CD4-positive, alpha-beta memory T cell (primary cell): Measurements from ENCODE around the gene FETUB. TPM values are rescaled to one million over a fixed set of nuclear protein-coding genes. Genes with fewer than 3 reads are reported as not detected.

Experiments used
- CTCF ChIA-PET: fragments of 350-600 bp; sonication (Branson Sonifier 250); formaldehyde crosslinking; loops from one replicate; lab custom pipeline; 2021; ENCODE audit warnings: inconsistent platforms; ENCODE audit not compliant: partially characterized antibody; lab: Charles Lee
- POLR2A ChIA-PET: fragments of 350-600 bp; sonication (Branson Sonifier 250); formaldehyde crosslinking; loops from one replicate; lab custom pipeline; 2021; ENCODE audit not compliant: partially characterized antibody; lab: Charles Lee
- DNase-seq, 5 donors: peaks; one replicate each; pipeline versions ENCODE4 v3.0.0 to v3.0.0-alpha.2; 2020 to 2022; ENCODE audit warnings: mixed read lengths in 1 of 5
- H3K27ac ChIP-seq: one replicate; pipeline ENCODE4 v1.7.0; 2013; ENCODE audit warnings: low read depth, low read length
- H3K27me3 ChIP-seq: 2 replicates; pipeline ENCODE4 v1.7.0; 2013; ENCODE audit warnings: mild to moderate bottlenecking, low read length, moderate library complexity; ENCODE audit not compliant: insufficient read depth
- H3K36me3 ChIP-seq: 2 replicates; pipeline ENCODE4 v1.7.0; 2013; ENCODE audit warnings: mild to moderate bottlenecking, low read length, moderate library complexity; ENCODE audit not compliant: insufficient read depth
- H3K4me1 ChIP-seq: 2 replicates; pipeline ENCODE4 v1.7.0; 2013; ENCODE audit warnings: mild to moderate bottlenecking, low read length, moderate library complexity; ENCODE audit not compliant: insufficient read depth
- H3K4me3 ChIP-seq, 2 donors: one replicate each; pipeline ENCODE4 v1.7.0; 2013; ENCODE audit warnings: low read length in 2 of 2, mild to moderate bottlenecking in 1 of 2
- H3K9me3 ChIP-seq, 2 donors: one replicate each; pipeline ENCODE4 v1.7.0; 2013; ENCODE audit warnings: low read length in 2 of 2, control low read depth in 1 of 2; ENCODE audit not compliant: control insufficient read depth in 1 of 2
- H3K27ac Mint-ChIP-seq, 7 donors: one replicate each; pipeline ENCODE4 v1.8.0; 2020 to 2021; ENCODE audit warnings: mixed read lengths in 7 of 7, mild to moderate bottlenecking in 6 of 7, inconsistent platforms in 3 of 7, moderate library complexity in 3 of 7
- H3K27me3 Mint-ChIP-seq, 2 donors: one replicate each; pipeline ENCODE4 v1.8.0; 2020 to 2021; ENCODE audit warnings: mixed read lengths in 2 of 2
- H3K36me3 Mint-ChIP-seq, 2 donors: one replicate each; pipeline ENCODE4 v1.8.0; 2020 to 2021; ENCODE audit warnings: mixed read lengths in 2 of 2, inconsistent platforms in 1 of 2, mild to moderate bottlenecking in 1 of 2
- H3K4me1 Mint-ChIP-seq, 4 donors: one replicate each; pipeline ENCODE4 v1.8.0; 2020 to 2021; ENCODE audit warnings: mixed read lengths in 4 of 4, mild to moderate bottlenecking in 1 of 4
- H3K4me3 Mint-ChIP-seq, 8 donors: one replicate each; pipeline ENCODE4 v1.8.0; 2020 to 2021; ENCODE audit warnings: mixed read lengths in 8 of 8, mild to moderate bottlenecking in 7 of 8, moderate library complexity in 6 of 8, inconsistent platforms in 3 of 8
- H3K9me3 Mint-ChIP-seq, 8 donors: one replicate each; pipeline ENCODE4 v1.8.0; 2020 to 2021; ENCODE audit warnings: mixed read lengths in 8 of 8, mild to moderate bottlenecking in 5 of 8, inconsistent platforms in 3 of 8, moderate library complexity in 1 of 8
- intact Hi-C: fragments of 100-400 bp; cut with micrococcal nuclease; formaldehyde crosslinking; loops from one replicate; pipeline ENCODE4 v1.15.1; 2023
- polyA plus RNA-seq, 2 donors: library from polyadenylated mRNA; unstranded; fragments of 300-500 nt; fragmentation: Illumina TruSeq; gene quantifications; one replicate each; pipeline ENCODE4 v1.2.3, GENCODE V29; 2021
- total RNA-seq, 2 experiments: library from RNA; stranded (reverse); gene quantifications; one replicate each; pipeline ENCODE4 v1.2.3, GENCODE V29; 2021

FETUB gene
- total RNA-seq, result not detected
- polyA plus RNA-seq, result not detected

DNA sequence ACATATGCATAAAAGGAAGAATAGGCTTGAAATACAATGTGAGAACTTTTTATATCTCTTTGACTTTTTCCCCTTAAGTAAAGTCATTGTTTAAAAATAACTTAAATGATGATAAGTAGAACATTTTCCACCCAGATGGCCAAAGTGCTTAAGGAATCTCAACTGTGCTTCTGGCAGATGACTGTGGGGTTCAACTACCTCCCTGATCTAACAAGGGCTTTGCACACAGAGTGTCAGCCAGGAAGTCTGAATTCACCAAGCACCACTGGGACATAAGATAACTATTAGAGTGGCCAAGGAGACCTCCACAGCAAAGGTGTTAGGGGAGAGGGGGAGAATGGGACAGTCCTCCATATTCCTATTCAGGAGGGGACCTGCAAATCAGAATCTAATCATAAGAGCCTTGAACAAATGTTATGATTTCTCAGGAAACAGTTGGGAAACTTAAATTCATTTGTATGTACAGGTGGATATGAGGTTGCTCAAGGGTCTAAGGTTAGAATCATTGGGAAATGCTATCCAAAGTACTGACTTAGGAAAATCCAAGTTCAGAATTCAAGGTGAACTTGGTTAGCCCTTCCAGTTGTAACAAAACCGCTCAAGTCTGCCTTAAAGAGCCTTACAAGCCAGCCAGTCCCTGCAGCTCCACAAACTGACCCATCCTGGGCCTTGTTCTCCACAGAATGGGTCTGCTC is at the start of gene FETUB:
Gene FETUB, plus strand, starts transcription at position 622 of the 695 bp plus-strand sequence. Its CDS starts 62 bp downstream, at position 684.
- POLR2A ChIA-PET, result no interaction called here
- no peaks in the 10 kb centered on the region for H3K36me3 ChIP-seq

GRCh38 chr3:186590580-186591295 is 49.5 kb upstream of the FETUB start:
- intact Hi-C loops, result loop anchor here (1.0 to 2.0 kb wide), 2 partner anchors 20 to 27 kb away; partner anchors contain the start of gene DNAJB11
- Histone ChIP-seq H3K36me3 (no peaks in the 10 kb centered on the region), H3K27me3 (no peaks in the 10 kb centered on the region), H3K4me3 (no peak overlapping the region), H3K4me1 (peaks cover 14% of the 10 kb centered on the region), H3K27ac (no peak overlapping the region), H3K9me3 (no peaks in the 10 kb centered on the region)
- POLR2A ChIA-PET, result interaction anchor here (0.7 to 2.3 kb wide), 7 partner anchors 19 to 653 kb away, joined by 3 to 7 read pairs (median 3); partner anchors contain the start of genes DNAJB11, EIF4A2, TBCCD1 and TRA2B
- Mint-ChIP-seq H3K4me1 (peaks cover 7 to 23% (median 16%) of the 10 kb centered on the region in 4 donors), H3K9me3 (no peaks in the 10 kb centered on the region), H3K27ac (peak overlapping the region in 2 of 7 donors; percentile 12 to 28), H3K27me3 (no peaks in the 10 kb centered on the region), H3K4me3 (peak overlapping the region in 1 of 8 donors; percentile 37), H3K36me3 (peaks cover 3 to 10% of the 10 kb centered on the region in 2 donors)
- DNase-seq, result no peak
- CTCF ChIA-PET, result interaction anchor here (0.8 to 24.2 kb wide), 4 partner anchors 10 to 608 kb away, joined by 3 to 255 read pairs (median 4); partner anchors contain the start of gene AHSG

More for the DNA sequence above, at the start of gene FETUB:
- Histone ChIP-seq H3K27me3 (no peaks in the 10 kb centered on the region), H3K4me3 (no peak within 1 kb of the TSS), H3K9me3 (no peaks in the 10 kb centered on the region), H3K4me1 (no peaks in the 10 kb centered on the region), H3K27ac (no peak within 1 kb of the TSS)
- Mint-ChIP-seq H3K27me3 (peaks cover 16 to 23% of the 10 kb centered on the region in 2 donors), H3K36me3 (no peaks in the 10 kb centered on the region), H3K4me3 (no peak within 1 kb of the TSS), H3K4me1 (no peaks in the 10 kb centered on the region), H3K9me3 (no peaks in the 10 kb centered on the region), H3K27ac (no peak within 1 kb of the TSS)
- no peak for DNase-seq
- intact Hi-C loops, result no loop called here
- CTCF ChIA-PET, result no interaction called here

- no peak for DNase-seq
- no peak overlapping the region for H3K4me3 Mint-ChIP-seq
These were observed 47.5 kb upstream of the FETUB start for GRCh38 chr3:186592682-186593081.

GRCh38 chr3:186593862-186594261 is 46.3 kb upstream of the FETUB start:
- no peaks in the 10 kb centered on the region for H3K9me3 ChIP-seq
- ChIA-PET CTCF (interaction anchor here (24.2 kb wide), 1 partner anchor 19 kb away, joined by 255 read pairs; the partner anchor contains the start of gene AHSG), POLR2A (no interaction called here)
- Mint-ChIP-seq H3K4me3 (no peak overlapping the region), H3K27me3 (peaks cover 0 to 2% of the 10 kb centered on the region in 2 donors), H3K4me1 (peaks cover 7 to 21% (median 15%) of the 10 kb centered on the region in 4 donors), H3K27ac (no peak overlapping the region), H3K36me3 (no peaks in the 10 kb centered on the region), H3K9me3 (no peaks in the 10 kb centered on the region)
- no peaks in the 10 kb centered on the region for H3K27me3 ChIP-seq
- H3K36me3 ChIP-seq, result no peaks in the 10 kb centered on the region
- H3K4me3 ChIP-seq, result no peak overlapping the region
- H3K4me1 ChIP-seq, result peaks cover 14% of the 10 kb centered on the region
- no peak for DNase-seq
- no peak overlapping the region for H3K27ac ChIP-seq
- intact Hi-C loops, result no loop called here

More at GRCh38 chr3:186592682-186593081, 47.5 kb upstream of the FETUB start:
- ChIA-PET CTCF (interaction anchor here (24.2 kb wide), 1 partner anchor 20 kb away, joined by 255 read pairs; the partner anchor contains the start of gene AHSG), POLR2A (no interaction called here)
- Histone ChIP-seq H3K27me3 (no peaks in the 10 kb centered on the region), H3K36me3 (no peaks in the 10 kb centered on the region), H3K27ac (no peak overlapping the region), H3K4me3 (no peak overlapping the region), H3K9me3 (no peaks in the 10 kb centered on the region), H3K4me1 (peaks cover 14% of the 10 kb centered on the region)
- H3K9me3 Mint-ChIP-seq, result no peaks in the 10 kb centered on the region
- H3K4me1 Mint-ChIP-seq, result peaks cover 7 to 23% (median 16%) of the 10 kb centered on the region in 4 donors
- no peaks in the 10 kb centered on the region for H3K36me3 Mint-ChIP-seq
- no peak overlapping the region for H3K27ac Mint-ChIP-seq
- intact Hi-C loops, result no loop called here
- peaks cover 0 to 2% of the 10 kb centered on the region in 2 donors for H3K27me3 Mint-ChIP-seq

- Mint-ChIP-seq H3K4me1 (peaks cover 7 to 16% (median 12%) of the 10 kb centered on the region in 4 donors), H3K27me3 (peaks cover 0 to 2% of the 10 kb centered on the region in 2 donors), H3K36me3 (no peaks in the 10 kb centered on the region), H3K27ac (no peak overlapping the region), H3K4me3 (no peak overlapping the region), H3K9me3 (no peaks in the 10 kb centered on the region)
- Histone ChIP-seq H3K4me1 (peaks cover 11% of the 10 kb centered on the region), H3K36me3 (no peaks in the 10 kb centered on the region), H3K4me3 (no peak overlapping the region), H3K27ac (no peak overlapping the region), H3K9me3 (no peaks in the 10 kb centered on the region), H3K27me3 (no peaks in the 10 kb centered on the region)
- ChIA-PET CTCF (interaction anchor here (24.2 kb wide), 1 partner anchor 18 kb away, joined by 255 read pairs; the partner anchor contains the start of gene AHSG), POLR2A (no interaction called here)
- no peak for DNase-seq
- intact Hi-C loops, result no loop called here
These were observed 45.5 kb upstream of the FETUB start for GRCh38 chr3:186594591-186595113.

- H3K4me3 Mint-ChIP-seq, result peak overlapping the region in 1 of 8 donors; percentile 30
- CTCF ChIA-PET, result interaction anchor here (24.2 kb wide), 1 partner anchor 16 kb away, joined by 255 read pairs; the partner anchor contains the start of gene AHSG
- Histone ChIP-seq H3K4me1 (no peaks in the 10 kb centered on the region), H3K4me3 (no peak overlapping the region), H3K9me3 (no peaks in the 10 kb centered on the region), H3K36me3 (no peaks in the 10 kb centered on the region), H3K27ac (no peak overlapping the region), H3K27me3 (no peaks in the 10 kb centered on the region)
- no peak for DNase-seq
- peaks cover 0 to 2% of the 10 kb centered on the region in 2 donors for H3K27me3 Mint-ChIP-seq
- intact Hi-C loops, result no loop called here
- peaks cover 0 to 2% (median 0%) of the 10 kb centered on the region in 4 donors for H3K4me1 Mint-ChIP-seq
- H3K27ac Mint-ChIP-seq, result no peak overlapping the region
- H3K36me3 Mint-ChIP-seq, result no peaks in the 10 kb centered on the region
- H3K9me3 Mint-ChIP-seq, result no peaks in the 10 kb centered on the region
- POLR2A ChIA-PET, result no interaction called here
These were observed 43.5 kb upstream of the FETUB start for GRCh38 chr3:186596568-186597287.
